Measurements from ENCODE around the gene FAM162A.

FAM162A gene

DNA sequence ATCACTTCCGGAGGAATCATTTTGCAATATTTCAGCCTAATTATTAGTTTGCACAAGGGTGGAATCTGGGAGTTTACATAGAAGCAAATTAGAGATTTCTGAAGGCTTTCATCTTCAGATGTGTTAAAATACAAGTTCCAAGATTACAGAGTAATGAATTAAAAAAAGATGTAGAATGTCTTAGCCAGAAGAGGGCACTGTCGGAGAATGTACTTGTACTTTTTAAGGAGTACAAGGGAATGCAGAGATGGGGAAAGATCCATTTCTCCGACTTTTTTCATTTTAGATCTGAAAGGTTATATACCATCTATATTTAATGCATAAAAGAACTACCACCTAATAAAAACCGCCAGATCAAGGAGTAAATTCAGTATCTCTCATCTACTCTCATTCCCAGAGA, 75.0 kb downstream of the FAM162A start:
- TF ChIP-seq, protein P1, sequence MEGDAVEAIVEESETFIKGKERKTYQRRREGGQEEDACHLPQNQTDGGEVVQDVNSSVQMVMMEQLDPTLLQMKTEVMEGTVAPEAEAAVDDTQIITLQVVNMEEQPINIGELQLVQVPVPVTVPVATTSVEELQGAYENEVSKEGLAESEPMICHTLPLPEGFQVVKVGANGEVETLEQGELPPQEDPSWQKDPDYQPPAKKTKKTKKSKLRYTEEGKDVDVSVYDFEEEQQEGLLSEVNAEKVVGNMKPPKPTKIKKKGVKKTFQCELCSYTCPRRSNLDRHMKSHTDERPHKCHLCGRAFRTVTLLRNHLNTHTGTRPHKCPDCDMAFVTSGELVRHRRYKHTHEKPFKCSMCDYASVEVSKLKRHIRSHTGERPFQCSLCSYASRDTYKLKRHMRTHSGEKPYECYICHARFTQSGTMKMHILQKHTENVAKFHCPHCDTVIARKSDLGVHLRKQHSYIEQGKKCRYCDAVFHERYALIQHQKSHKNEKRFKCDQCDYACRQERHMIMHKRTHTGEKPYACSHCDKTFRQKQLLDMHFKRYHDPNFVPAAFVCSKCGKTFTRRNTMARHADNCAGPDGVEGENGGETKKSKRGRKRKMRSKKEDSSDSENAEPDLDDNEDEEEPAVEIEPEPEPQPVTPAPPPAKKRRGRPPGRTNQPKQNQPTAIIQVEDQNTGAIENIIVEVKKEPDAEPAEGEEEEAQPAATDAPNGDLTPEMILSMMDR (IDR thresholded peaks at IDR 0.05; ENCODE audit: low read length, missing control alignments), result peak; percentile 51
- DNase-seq (ENCODE audit: low read depth), result peak; percentile 77
- no peak overlapping the region for H3K4me3 ChIP-seq (replicated peaks; ENCODE audit: low read depth, low read length)

GRCh38 chr3:122461806-122462205, 77.8 kb downstream of the FAM162A start:
- no peak for DNase-seq (ENCODE audit: low read depth)
- TF ChIP-seq, protein P1 (IDR thresholded peaks at IDR 0.05; ENCODE audit: low read length, missing control alignments), result no peak
- no peak overlapping the region for H3K4me3 ChIP-seq (replicated peaks; ENCODE audit: low read depth, low read length)
